Astrocyte (in vitro differentiated cells and primary cell): ENCODE measurements around the gene BMPR1B.

ENCODE experiments used
- CTCF ChIP-seq: IDR thresholded peaks from 2 replicates; pipeline ENCODE4 v1.5.1; 2011; ENCODE audit warnings: low read depth, mild to moderate bottlenecking, inconsistent platforms, low read length, moderate library complexity; ENCODE audit not compliant: insufficient read depth
- EZH2 ChIP-seq: IDR thresholded peaks from 2 replicates; pipeline ENCODE4 v1.6.1; 2012; ENCODE audit warnings: mild to moderate bottlenecking, low read length, inconsistent platforms; ENCODE audit not compliant: insufficient read depth

- TF ChIP-seq CTCF (no peak), EZH2 (no peak)
Observed at GRCh38 chr4:95077864-95078263, 320.1 kb downstream of the BMPR1B start.
